HG03378 (cell line): ENCODE measurements around the gene TMEM131L.
"Not testable (repeated sequence)": the region's sequence is repeated elsewhere in the genome, so short reads cannot be mapped to it uniquely, and the experiment has no call there.

Experiments used
- ATAC-seq: cut with Tn5 transposase; IDR thresholded peaks from one replicate; pipeline ENCODE4 v1.9.1; 2021; ENCODE audit warnings: mild to moderate bottlenecking, moderate library complexity; ENCODE audit not compliant: unreplicated experiment

The TMEM131L gene

DNA sequence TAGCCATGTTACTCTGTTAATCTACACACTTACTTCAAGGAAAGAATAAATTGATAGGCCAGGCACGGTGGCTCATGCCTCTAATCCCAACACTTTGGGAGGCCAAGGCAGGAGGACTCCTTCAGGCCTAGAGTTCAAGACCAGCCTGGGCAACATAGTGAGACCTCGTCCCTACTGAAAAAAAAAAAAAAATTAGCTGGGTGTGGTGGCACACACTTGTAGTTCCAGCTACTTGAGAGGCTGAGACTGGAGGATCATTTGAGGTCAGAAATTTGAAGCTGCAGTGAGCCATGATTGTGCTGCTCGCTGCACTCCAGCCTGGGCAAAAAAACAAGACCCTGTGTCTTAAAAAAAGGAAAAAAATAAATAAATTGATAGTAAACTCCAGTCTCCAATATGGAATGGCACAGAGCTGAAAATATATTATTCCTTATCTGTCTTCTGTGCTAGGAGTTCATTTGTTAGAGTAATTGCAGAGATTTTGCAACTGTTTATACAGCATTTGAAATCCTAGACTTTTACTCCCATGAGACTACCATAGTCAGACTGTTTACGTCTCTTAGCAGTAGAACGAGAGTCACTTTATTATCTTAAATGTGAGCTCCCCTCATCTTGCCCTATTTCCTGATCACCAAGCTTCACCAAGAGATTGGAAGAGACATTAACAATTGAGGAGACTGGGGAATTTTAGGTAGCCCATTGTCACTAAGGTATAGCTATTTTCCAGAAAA is 18.8 kb upstream of the TMEM131L start:
- no peak for ATAC-seq

DNA sequence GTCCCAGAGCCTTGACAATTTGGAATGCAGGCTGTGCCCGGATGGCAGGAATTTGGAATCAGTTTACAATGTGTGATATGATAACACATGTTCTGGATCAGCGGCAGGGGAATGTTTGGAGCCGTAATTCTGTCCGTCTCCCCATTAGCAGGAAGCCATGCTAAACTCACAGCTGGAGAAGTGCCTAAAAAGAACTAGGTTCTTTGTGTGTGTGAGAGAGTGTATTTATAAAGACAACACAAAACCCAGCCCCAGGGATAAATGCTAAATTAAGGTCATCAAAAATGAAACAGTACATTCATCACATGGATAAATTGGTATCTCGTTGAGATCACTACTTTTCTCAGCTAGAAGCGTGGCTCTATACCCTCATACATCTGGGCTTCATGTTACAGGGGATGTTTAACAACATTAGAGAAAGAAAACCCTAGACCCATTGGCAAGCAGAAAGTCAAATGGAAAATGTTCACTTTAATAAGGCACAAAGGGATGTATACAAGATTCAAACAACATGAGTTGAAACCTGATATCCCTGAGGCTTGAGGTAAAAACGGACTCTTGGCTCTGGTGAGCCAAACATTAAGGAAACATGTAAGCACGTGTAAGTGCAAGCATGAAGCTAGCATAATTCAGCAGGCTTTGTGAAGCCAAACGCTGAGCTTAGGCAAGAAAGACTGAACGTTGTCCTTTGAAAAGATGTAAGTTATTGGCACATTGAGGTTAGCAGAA is 18.0 kb upstream of the TMEM131L start:
- ATAC-seq, result no peak

DNA sequence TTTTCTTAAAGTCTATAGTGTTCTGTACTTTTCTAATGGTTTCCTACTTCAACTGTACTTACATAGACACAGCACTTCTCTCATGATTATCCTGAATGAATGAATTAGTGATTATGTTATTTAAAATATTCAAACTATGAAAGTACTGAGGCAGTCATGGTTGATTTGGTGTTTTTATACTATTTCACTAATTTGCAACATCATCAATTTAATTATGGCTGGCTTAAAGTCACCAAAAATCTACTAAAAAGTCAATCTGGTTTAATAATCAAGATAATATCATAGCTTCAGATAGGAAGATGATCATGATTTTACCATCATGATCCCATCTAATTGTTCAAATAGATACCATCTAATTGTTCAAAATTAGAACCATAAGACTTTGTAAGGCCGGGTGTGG is 16.8 kb upstream of the TMEM131L start:
- ATAC-seq, result no peak

DNA sequence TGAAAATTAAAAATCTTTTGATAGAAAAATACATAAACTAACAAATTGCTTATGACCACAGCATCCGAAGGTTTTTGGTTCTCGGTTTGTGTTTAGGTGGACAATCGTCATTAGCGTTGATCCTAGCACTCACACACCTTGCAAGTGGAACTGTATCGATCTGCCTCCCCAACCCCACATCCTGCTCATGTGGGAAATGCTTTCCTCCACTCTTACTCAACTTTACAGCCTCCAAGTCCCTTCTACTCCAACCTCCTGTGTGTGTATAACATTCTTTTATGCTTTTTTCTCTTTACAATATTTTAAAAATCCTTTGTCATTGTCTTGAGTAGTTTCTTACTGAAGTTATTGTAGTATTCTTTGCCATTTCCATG is 15.6 kb upstream of the TMEM131L start:
- peak; percentile 46 for ATAC-seq

DNA sequence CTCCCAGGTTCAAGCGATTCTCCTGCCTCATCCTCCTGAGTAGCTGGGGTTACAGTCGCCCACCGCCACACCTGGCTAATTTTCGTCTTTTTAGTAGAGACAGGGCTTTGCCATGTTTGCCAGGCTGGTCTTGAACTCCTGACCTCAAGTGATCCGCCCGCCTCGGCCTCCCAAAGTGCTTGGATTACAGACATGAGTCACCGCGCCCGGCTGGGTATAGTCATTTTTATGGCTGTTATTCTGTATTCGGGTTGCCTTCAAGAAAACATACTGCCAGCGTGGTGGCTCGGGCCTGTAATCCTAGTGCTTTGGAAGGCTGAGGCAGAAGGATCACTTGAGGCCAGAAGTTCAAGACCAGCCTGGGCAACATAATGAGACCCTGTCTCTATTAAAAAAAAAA is 15.0 kb upstream of the TMEM131L start:
- not testable (repeated sequence) for ATAC-seq

DNA sequence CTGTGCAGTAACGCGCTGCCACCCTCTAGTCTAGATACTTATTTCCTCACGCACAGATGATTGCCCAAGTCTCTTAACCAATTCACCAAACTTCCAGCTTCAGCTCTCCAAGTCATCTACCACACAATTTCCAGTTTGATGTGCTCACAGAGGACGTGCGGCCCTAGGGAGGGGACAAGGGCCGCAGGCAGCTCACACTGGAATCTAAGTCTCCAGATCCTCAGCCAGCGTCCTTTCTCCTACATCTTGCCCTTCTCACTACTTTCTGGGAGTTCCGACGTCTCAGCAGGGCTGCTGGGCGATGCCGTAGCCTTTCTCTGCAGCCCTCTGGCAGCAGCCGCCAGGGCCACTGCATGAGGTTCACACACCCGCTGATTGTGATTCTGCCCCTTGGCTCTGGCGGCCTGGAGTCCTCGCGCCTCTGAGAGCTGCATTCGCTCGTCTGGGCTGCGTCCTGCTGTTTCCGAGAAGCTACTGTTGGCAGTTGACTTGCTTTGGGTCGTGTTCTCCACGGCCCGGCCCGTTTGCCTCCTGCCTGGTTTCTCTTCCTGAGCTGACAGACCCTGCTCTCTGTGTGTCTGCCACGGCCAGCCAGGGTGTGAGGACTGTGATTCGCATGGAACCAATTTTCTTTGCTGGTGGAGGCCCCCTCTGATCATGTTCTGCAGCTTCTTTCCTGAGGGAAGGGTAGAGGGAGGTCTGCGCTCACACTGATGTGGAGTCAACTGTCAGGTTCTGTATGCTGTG is 14.1 kb upstream of the TMEM131L start:
- no peak for ATAC-seq

DNA sequence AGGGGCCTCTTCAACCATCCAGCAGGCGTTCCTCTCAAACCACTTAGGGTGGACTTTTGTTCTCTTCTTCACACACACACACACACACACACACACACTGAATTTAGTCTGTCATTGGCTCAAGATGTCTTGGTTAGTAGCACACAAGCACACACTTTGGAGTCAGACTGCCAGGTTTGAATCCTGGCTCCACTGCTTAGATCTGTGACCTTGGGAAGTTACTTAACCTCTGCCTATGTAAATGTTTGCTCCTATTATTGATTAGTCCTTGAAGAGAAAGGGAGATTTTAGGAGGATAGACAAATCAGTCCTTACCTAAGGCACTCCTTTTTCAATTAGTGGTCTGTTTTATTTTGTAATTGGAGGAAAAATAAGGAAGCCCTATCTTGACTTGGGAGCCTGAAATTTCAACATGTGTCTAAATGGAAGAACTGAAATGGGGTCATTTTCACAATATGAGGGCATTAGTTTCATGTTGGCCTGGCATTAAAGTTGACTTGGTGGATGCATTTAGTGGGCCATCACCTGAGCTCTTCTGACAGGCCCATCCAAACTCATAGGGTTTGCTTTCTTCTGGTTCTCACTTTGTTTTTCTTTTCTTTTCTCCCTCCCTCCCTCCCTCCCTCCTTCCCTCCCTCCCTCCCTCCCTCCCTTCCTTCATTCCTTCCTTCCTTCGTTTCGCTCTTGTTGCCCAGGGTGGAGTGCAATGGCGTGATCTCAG is 13.3 kb upstream of the TMEM131L start:
- ATAC-seq, result no peak

DNA sequence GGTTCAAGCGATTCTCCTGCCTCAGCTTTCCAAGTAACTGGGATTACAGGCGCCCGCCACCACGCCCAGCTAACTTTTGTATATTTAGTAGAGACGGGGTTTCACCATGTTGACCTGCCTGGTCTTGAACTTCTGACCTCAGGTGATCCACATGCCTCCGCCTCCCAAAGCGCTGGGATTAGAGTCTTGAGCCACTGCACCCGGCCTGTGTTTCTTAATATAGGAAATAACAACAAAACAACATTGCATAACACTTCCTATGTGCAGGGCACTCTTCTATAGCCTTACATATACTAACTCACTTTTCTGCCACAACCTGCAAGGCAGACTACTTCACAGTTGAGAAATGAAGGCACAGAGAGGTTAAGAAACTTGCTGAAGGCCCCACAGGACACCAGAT is 12.8 kb upstream of the TMEM131L start:
- ATAC-seq, result no peak

DNA sequence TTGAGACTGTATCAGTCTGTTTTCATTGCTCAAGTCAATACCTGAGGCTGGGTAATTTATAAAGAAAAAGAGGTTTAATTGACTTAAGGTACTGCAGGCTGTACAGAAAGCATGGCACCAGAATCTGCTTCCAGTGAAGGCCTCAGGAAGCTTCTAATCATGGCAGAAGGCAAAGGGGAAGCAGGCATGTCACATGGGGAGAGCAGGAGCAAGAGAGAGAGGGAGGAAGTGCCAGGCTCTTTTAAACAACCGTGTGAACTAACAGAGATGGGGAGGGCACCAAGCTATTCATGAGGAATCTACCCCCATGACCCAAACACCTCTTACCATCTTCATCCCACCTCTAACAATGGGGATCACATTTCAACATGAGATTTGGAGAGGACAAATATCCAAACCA is 7.2 kb upstream of the TMEM131L start:
- ATAC-seq, result no peak

DNA sequence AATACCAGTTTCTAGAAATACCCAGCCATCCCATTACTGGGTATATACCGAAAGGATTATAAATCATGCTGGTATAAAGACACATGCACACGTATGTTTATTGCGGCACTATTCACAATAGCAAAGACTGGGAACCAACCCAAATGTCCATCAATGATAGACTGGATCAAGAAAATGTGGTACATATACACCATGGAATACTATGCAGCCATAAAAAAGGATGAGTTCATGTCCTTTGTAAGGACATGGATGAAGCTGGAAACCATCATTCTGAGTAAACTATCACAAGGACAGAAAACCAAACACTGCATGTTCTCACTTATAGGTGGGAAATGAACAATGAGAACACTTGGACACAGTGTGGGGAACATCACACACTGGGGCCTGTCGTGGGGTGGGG is 4.6 kb upstream of the TMEM131L start:
- not testable (repeated sequence) for ATAC-seq

DNA sequence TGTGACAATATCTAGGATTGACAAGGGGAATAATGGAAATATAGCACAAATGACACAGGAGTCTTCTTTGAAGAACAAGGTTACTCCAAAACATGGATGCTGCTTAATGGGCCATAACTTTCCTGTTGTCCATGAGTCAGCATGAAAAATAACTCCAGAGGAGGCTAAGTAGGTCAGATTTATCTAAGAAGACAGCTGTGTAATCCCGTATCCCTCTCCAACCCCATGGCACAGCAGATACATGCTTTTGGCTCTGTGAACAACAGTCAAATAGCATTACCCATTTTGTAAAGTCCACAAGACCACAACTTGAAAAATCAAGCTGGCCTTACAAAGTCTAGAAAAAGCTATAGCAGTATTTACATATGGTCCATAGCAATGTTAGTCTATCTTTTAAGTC is 2.1 kb upstream of the TMEM131L start:
- ATAC-seq, result no peak

DNA sequence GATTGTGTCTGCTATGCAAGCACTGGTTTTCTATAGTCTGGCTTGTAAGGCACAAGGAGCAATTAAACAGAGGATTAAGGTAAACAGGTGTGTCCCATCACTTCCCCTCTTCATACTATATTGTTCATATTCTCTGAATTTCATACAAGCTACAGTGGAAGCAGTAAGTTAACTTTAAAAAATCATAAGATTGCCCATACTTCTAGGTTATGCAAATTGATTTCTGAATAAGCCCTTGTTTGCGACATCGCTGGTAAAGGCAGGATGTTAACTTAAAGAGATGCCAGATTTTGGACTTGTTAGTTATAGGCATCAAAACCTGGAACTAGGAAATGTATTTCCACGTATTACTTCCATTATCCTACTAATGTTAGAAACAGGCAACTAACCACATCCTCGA is 1.0 kb upstream of the TMEM131L start:
- ATAC-seq, result no peak

DNA sequence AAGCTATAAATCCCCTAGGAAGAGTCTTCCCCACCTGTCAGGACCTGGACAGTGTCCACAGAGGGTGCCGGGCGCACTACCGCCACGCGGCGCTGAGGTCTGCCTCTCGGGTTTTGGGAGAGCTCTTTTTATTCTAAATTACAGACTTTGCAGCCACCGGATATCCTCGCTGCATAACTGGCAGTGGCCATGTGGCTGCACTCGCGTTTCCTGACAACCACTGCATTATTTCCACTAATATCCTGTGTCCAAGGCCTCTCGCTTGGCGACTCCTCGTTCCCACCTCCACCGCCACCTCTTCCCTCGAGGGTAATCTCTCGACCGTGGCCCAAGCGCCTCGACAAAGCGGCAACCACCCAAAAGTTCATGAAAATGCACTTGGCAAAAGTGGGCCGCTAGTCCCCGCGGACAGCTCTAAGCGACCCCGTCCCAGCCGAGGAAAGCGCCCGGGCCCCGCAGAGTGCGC is 512 bp upstream of the TMEM131L start:
- no peak for ATAC-seq

DNA sequence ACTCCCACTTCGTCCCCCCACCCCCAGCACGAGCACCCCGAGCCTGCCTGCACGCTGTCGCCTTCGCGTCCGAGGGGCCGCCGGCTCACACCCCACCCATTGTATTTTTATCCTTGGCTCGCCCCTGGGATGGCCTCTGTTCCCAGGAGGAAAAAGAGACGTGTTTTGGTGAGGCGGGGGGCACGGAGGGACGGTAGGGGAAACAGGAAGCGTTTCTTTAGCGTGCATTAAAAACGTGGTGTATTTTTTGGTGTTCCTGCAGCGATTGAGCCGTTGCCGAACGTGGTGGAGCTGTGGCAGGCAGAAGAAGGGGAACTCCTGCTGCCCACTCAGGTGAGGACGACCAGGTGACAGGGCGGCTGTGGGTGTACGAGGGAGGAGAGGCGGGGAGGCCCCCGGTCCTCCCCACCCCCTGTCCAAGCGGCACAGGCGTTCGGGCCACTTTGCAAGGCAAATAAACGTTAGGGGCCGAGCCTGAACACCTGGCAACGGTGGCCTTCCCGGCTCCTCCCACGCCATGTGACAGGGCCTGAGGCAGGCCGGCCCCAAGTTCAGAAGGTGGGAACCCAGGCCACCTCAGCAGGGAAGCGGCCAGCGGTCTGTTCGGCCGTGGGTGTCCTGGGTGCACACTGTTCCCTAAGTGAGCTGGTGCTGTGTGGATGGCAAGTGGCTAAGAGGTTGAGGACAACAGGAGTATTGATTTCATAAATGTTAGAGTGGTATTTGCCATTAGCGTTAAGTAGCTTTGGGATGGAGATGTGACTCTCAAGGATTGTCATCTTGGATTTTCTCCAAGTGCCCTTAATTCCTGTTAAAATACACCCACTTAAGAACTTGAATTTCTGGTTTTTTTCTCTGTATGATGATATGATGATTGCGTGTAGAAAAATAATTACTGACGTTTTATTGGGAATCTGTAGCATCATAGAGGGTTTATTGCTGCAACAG is 1.1 kb downstream of the TMEM131L start:
- ATAC-seq, result peak; percentile 43

DNA sequence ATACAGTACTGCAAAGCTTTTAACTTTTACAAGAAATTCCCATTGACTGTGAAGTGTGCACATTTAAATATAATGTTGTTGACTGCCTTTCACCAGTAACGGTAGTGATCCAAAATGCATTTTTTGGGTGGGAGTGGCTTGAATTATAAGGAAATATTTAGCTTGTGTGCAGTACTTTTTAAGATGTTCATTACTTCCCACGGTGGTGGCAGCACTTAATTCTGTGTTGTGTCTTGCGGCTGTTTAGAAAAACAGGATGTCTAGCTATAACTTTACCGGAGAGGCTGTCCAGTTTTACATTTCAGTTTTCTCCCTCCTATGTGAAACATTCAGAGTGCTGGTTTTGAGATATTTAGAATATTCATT is 1.7 kb downstream of the TMEM131L start:
- no peak for ATAC-seq

DNA sequence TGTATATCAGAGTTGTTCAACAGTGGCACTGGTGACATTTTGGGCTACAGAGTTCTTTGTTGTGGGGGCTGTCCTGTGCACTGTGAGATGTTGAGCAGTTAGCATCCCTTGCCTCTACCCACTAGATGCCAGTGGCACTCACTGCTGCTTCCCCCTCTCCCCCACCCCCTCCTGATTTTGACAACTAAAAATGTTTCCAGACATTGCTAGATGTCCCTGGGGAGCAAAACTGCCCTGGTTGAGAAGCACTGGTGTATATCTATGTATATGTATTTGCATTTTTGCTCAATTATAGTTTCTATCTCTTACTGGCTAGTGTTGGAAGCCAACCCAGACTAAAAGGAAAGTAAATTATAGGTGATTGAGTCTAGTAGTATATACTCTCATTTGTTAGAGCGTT is 2.4 kb downstream of the TMEM131L start:
- peak; percentile 33 for ATAC-seq

DNA sequence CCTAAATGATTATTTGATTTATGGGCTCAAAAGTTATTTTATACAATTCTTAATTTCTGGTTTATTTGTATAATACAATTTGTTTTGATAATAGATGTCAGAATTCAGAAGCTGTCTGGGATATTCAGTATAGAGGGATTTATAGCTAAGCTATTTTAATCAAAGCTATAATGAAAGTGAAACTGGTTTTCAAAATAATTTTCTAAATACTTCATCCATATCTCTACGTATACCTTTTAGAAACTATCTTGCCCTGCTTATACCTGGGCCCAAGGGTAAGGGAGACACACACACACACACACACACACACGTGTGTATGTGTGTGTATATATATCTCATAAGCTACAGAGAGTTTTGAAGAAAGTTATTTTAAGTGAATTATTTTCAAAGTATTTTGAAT is 2.9 kb downstream of the TMEM131L start:
- no peak for ATAC-seq

DNA sequence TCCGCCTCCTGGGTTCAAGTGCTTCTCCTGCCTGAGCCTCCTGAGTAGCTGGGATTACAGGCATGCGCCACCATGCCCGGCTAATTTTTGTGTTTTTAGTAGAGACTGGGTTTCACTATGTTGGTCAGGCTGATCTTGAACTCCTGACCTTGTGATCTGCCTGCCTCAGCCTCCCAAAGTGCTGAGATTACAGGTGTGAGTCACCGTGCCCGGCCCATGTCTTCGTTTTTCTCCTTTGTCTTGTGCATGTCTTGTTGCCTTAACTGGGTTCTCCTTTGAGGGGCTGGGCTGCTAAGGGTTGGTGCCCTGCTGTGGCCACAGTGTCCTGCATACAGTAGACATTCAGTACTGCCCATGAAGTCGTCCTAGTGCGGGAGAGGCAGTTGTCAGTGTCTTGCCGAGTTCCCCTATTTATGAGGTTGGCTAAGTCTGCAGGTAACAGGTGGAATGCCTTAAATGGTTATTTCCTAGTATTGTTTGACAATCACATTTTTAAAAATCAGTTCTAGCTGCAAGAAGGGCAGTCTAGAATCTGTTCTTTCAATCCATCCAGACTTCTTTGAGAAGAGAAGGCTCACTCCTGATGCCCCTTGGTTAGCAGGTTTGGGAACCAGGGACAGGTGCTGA is 5.0 kb downstream of the TMEM131L start:
- not testable (repeated sequence) for ATAC-seq

DNA sequence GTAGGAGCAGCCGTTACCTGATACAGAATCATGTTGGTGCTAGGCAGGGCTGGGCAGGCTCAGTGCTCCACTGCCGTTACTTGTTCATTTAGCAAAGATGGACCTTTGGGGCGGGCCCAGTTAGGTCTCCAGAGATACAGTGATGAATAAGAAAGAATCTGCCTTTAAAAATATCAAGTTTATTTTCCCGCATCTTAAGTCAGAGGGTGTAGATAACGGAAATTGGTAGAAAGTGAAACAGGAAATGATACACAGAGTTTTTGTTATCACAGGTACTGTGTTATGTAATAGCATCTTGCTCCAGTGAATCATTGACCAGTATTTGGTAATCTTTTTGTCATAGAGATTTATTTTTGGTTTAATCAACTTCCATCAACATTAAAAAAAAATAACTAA is 5.5 kb downstream of the TMEM131L start:
- ATAC-seq, result peak; percentile 43
